ENCODE data around the gene DSG4.

DNA sequence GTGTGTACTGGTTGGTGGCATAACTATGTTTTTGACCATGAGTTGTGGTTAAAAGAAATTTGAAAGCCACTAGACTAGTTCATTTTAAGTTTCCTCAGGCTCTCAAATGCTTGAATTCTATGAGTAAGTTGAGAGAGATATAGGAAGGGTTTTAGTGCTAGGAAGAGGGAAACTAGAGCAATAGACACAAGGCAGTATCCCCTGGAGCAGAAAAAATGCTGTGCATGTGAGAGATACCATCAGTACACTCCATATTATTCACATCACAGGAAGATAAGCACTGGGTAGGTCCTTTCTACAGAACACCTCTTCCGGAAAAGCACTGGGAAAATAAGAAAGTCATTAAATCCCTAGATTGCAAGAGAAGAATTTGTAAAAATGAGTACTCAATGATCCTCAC, 51.6 kb downstream of the DSG4 start:
- TF ChIP-seq, protein P1, sequence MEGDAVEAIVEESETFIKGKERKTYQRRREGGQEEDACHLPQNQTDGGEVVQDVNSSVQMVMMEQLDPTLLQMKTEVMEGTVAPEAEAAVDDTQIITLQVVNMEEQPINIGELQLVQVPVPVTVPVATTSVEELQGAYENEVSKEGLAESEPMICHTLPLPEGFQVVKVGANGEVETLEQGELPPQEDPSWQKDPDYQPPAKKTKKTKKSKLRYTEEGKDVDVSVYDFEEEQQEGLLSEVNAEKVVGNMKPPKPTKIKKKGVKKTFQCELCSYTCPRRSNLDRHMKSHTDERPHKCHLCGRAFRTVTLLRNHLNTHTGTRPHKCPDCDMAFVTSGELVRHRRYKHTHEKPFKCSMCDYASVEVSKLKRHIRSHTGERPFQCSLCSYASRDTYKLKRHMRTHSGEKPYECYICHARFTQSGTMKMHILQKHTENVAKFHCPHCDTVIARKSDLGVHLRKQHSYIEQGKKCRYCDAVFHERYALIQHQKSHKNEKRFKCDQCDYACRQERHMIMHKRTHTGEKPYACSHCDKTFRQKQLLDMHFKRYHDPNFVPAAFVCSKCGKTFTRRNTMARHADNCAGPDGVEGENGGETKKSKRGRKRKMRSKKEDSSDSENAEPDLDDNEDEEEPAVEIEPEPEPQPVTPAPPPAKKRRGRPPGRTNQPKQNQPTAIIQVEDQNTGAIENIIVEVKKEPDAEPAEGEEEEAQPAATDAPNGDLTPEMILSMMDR (IDR thresholded peaks at IDR 0.05), result no peak
- TF ChIP-seq POLR2A (IDR thresholded peaks at IDR 0.05), result no peak
